H1 (cell line): Measurements from ENCODE around the gene HSF5. TPM values are rescaled to one million over a fixed set of nuclear protein-coding genes. Genes with fewer than 3 reads are reported as not detected.

Source experiments
- BRCA1 ChIP-seq: IDR thresholded peaks from 2 replicates; pipeline ENCODE4 v1.6.1; 2012; ENCODE audit warnings: low read depth, low read length, improper control_type of control experiment
- HDAC2 ChIP-seq, 2 experiments: fragments of 300-600 bp in 1 of 2; sonication (generic) in 1 of 2; IDR thresholded peaks; 2 replicates each; pipeline ENCODE4 v1.6.1; 2011 to 2012; ENCODE audit warnings: low read depth in 2 of 2, low read length in 2 of 2, mild to moderate bottlenecking in 2 of 2, moderate library complexity in 2 of 2, borderline replicate concordance in 1 of 2, inconsistent platforms in 1 of 2
- KDM1A ChIP-seq: fragments of 200-600, 300-600 bp; sonication (generic); IDR thresholded peaks from 2 replicates; pipeline ENCODE4 v1.7.1; 2016; ENCODE audit warnings: mild to moderate bottlenecking, low read length, borderline replicate concordance
- NRF1 ChIP-seq: IDR thresholded peaks from 2 replicates; pipeline ENCODE4 v1.6.1; 2011; ENCODE audit warnings: mild to moderate bottlenecking, low read depth, low read length, improper control_type of control experiment
- SIRT6 ChIP-seq: IDR thresholded peaks from one replicate; pipeline ENCODE4 v1.7.1; 2012; ENCODE audit warnings: low read length, inconsistent platforms
- TAF1 ChIP-seq: IDR thresholded peaks from 2 replicates; pipeline ENCODE4 v1.6.1; 2011; ENCODE audit warnings: mild to moderate bottlenecking, low read depth, low read length
- TBP ChIP-seq: IDR thresholded peaks from 2 replicates; pipeline ENCODE4 v1.6.1; 2011; ENCODE audit warnings: low read depth, low read length, improper control_type of control experiment
- polyA plus RNA-seq, 7 experiments: library from polyadenylated mRNA; depleted of rRNA in 3 of 7; stranded (reverse) in 5 of 7; unstranded in 2 of 7; fragments of >200 nt in 5 of 7; fragments of 200-250 nt in 2 of 7; gene quantifications; 1 replicate in 5 of 7; 2 replicates in 1 of 7; 4 replicates in 1 of 7; pipeline versions ENCODE4 v1.2.1 to v1.2.3, GENCODE V29; 2011 to 2013; ENCODE audit warnings: missing spikeins in 2 of 7, mixed read lengths in 2 of 7
- total RNA-seq: library from RNA; stranded (reverse); fragmentation: NEBNext Ultra II Directional; extraction: Animal tissue kit (Norgen Biotek cat#: 25700); gene quantifications from 2 replicates; pipeline ENCODE4 v1.2.1, GENCODE V29; 2021

The HSF5 gene
- total and polyA plus RNA-seq, 2 of the 8 experiments (the other 6 are each of a cell fraction or from before 2014, with no cell fraction given) = not detected

DNA sequence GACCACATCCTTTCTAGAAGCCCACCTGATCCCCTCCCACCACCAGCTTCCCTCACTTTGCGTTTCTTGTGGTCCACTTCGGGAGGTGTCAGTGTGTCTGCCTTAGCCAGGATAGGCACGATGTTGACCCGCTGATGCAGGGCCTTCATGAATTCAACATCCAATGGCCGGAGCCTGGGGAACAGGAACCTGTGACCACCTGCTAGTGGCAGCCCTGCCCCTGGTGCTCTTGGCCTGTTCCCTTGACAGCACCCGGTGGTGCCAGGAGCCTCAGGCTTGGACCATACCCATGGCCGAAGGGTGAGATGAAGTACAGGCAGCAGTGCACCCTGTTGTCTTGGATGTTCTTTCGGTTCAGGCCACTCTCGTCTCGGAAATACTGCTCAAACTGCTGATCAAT lies 33.5 kb upstream of the HSF5 start (continued):
- TF ChIP-seq KDM1A (no peak), SIRT6 (no peak), TBP (no peak), BRCA1 (no peak), HDAC2 (IDR thresholded peaks at IDR 0.05; ENCODE audit: borderline replicate concordance in 1 of 2, low read depth in 2 of 2, low read length in 2 of 2) (no peak), NRF1 (no peak), TAF1 (no peak)
